H1 (cell line): Measurements from ENCODE around the gene ITPR1. TPM values are rescaled to one million over a fixed set of nuclear protein-coding genes. Genes with fewer than 3 reads are reported as not detected.

ENCODE experiments used
- CTCF ChIA-PET: fragments of 300-600 bp; sonication (Branson Sonifier 250); formaldehyde crosslinking; loops from one replicate; lab custom pipeline; 2021; ENCODE audit not compliant: partially characterized antibody; lab: Charles Lee
- POLR2A ChIA-PET: fragments of 300-600 bp; sonication (Branson Sonifier 250); formaldehyde crosslinking; loops from one replicate; lab custom pipeline; 2021; ENCODE audit warnings: inconsistent platforms; ENCODE audit not compliant: partially characterized antibody; lab: Charles Lee
- DNase-seq, 2 experiments: peaks; one replicate each; pipeline versions ENCODE4 v3.0.0 to v3.0.0-alpha.2; 2010 to 2022; ENCODE audit warnings: low spot score in 2 of 2, low read depth in 1 of 2, mixed read lengths in 1 of 2
- FAIRE-seq: peaks from 2 replicates; lab custom pipeline; 2011; peaks lifted over from hg19 to GRCh38; lab: Jason Lieb, UNC
- H2AFZ ChIP-seq: 2 replicates; pipeline ENCODE4 v1.8.1; 2012; ENCODE audit warnings: low read length, inconsistent platforms
- H2AK5ac ChIP-seq: 2 replicates; pipeline ENCODE4 v1.6.1; 2013; ENCODE audit warnings: low read depth, low read length
- H2BK120ac ChIP-seq: replicated peaks from 2 replicates; pipeline ENCODE3; 2013; ENCODE audit warnings: low read depth, low read length, inconsistent platforms
- H2BK12ac ChIP-seq: 2 replicates; pipeline ENCODE4 v1.6.1; 2013; ENCODE audit warnings: low read depth, low read length
- H2BK15ac ChIP-seq: 2 replicates; pipeline ENCODE4 v1.6.1; 2013; ENCODE audit warnings: low read length
- H2BK20ac ChIP-seq: 2 replicates; pipeline ENCODE4 v1.6.1; 2013; ENCODE audit warnings: low read length
- H2BK5ac ChIP-seq: 2 replicates; pipeline ENCODE4 v1.6.1; 2013; ENCODE audit warnings: low read depth, low read length
- H3K14ac ChIP-seq: 2 replicates; pipeline ENCODE4 v1.6.1; 2013; ENCODE audit warnings: inconsistent platforms; ENCODE audit not compliant: insufficient read length
- H3K18ac ChIP-seq: 2 replicates; pipeline ENCODE4 v1.6.1; 2013; ENCODE audit warnings: low read length; ENCODE audit errors: extremely low read depth
- H3K23ac ChIP-seq: 2 replicates; pipeline ENCODE4 v1.6.1; 2013; ENCODE audit warnings: inconsistent platforms; ENCODE audit not compliant: insufficient read length
- H3K23me2 ChIP-seq: 2 replicates; pipeline ENCODE4 v1.6.1; 2013; ENCODE audit warnings: low read depth, low read length
- H3K27ac ChIP-seq: 2 replicates; pipeline ENCODE4 v1.6.1; 2011; ENCODE audit warnings: low read depth, low read length, inconsistent platforms
- H3K27me3 ChIP-seq, 4 experiments: replicated peaks in 1 of 4; 1 replicate in 1 of 4; 2 replicates in 3 of 4; pipeline versions ENCODE4 v1.6.1 to v1.8.1; 2011 to 2013; ENCODE audit warnings: low read length in 3 of 4, mild to moderate bottlenecking in 3 of 4, inconsistent platforms in 2 of 4, mixed read lengths in 2 of 4, moderate library complexity in 1 of 4; ENCODE audit not compliant: control insufficient read depth in 3 of 4, insufficient read depth in 3 of 4; ENCODE audit errors: extremely low read depth in 1 of 4
- H3K36me3 ChIP-seq, 4 experiments: 2 replicates each; pipeline versions ENCODE4 v1.6.1 to v1.8.1; 2011 to 2013; ENCODE audit warnings: mild to moderate bottlenecking in 4 of 4, low read length in 3 of 4, moderate library complexity in 2 of 4, control low read depth in 1 of 4, inconsistent platforms in 1 of 4; ENCODE audit not compliant: insufficient read depth in 4 of 4, control insufficient read depth in 2 of 4
- H3K4ac ChIP-seq: replicated peaks from 2 replicates; pipeline ENCODE3; 2013; ENCODE audit warnings: low read length, low read depth, mixed read lengths, inconsistent platforms; ENCODE audit not compliant: insufficient read length
- H3K4me1 ChIP-seq, 4 experiments: replicated peaks in 1 of 4; 1 replicate in 1 of 4; 2 replicates in 3 of 4; pipeline versions ENCODE4 v1.6.1 to v1.8.1; 2011 to 2013; ENCODE audit warnings: low read length in 3 of 4, inconsistent platforms in 2 of 4, mixed read lengths in 1 of 4; ENCODE audit not compliant: insufficient read depth in 4 of 4, control insufficient read depth in 3 of 4
- H3K4me2 ChIP-seq, 2 experiments: 2 replicates each; pipeline versions ENCODE4 v1.6.1 to v1.8.1; 2011 to 2013; ENCODE audit warnings: low read depth in 2 of 2, low read length in 2 of 2, control low read depth in 1 of 2, inconsistent platforms in 1 of 2, mild to moderate bottlenecking in 1 of 2; ENCODE audit not compliant: insufficient read depth in 1 of 2
- H3K4me3 ChIP-seq, 4 experiments: fragments of 200-600, 300-600 bp in 1 of 4; sonication (generic), shearing (Covaris generic), sonication (Bioruptor Twin) in 1 of 4; 2 replicates each; pipeline versions ENCODE4 v1.5.1 to v1.8.1; 2011 to 2016; ENCODE audit warnings: low read length in 4 of 4, low read depth in 3 of 4, control low read depth in 2 of 4, inconsistent platforms in 2 of 4, mild to moderate bottlenecking in 2 of 4, mixed read lengths in 1 of 4, moderate library complexity in 1 of 4; ENCODE audit not compliant: insufficient read depth in 2 of 4; ENCODE audit errors: extremely low read depth in 1 of 4
- H3K56ac ChIP-seq: replicated peaks from 2 replicates; pipeline ENCODE3; 2013; ENCODE audit warnings: low read depth, mild to moderate bottlenecking, mixed read lengths, low read length, inconsistent platforms; ENCODE audit not compliant: insufficient read length
- H3K79me1 ChIP-seq: 2 replicates; pipeline ENCODE4 v1.6.1; 2013; ENCODE audit warnings: low read depth, low read length, control low read depth
- H3K79me2 ChIP-seq, 2 experiments: 2 replicates each; pipeline versions ENCODE4 v1.6.1 to v1.8.1; 2012 to 2013; ENCODE audit warnings: low read length in 2 of 2, mild to moderate bottlenecking in 2 of 2, inconsistent platforms in 1 of 2; ENCODE audit not compliant: insufficient read depth in 2 of 2, control insufficient read depth in 1 of 2
- H3K9ac ChIP-seq, 4 experiments: replicated peaks in 1 of 4; 1 replicate in 1 of 4; 2 replicates in 3 of 4; pipeline versions ENCODE4 v1.6.1 to v1.8.1; 2011 to 2013; ENCODE audit warnings: low read depth in 3 of 4, low read length in 3 of 4, control low read depth in 2 of 4, mild to moderate bottlenecking in 2 of 4, moderate library complexity in 2 of 4, inconsistent platforms in 1 of 4; ENCODE audit errors: extremely low read depth in 1 of 4
- H3K9me3 ChIP-seq, 2 experiments: 2 replicates each; pipeline versions ENCODE4 v1.6.1 to v1.8.1; 2012 to 2013; ENCODE audit warnings: mild to moderate bottlenecking in 2 of 2, moderate library complexity in 2 of 2, control low read depth in 1 of 2, inconsistent platforms in 1 of 2, low read depth in 1 of 2, low read length in 1 of 2, mixed read lengths in 1 of 2; ENCODE audit not compliant: insufficient read depth in 2 of 2
- H4K20me1 ChIP-seq, 2 experiments: replicated peaks in 1 of 2; 2 replicates each; pipeline versions ENCODE3 to v1.8.1; 2011 to 2013; ENCODE audit warnings: inconsistent platforms in 2 of 2, low read length in 2 of 2, mild to moderate bottlenecking in 1 of 2; ENCODE audit not compliant: insufficient read depth in 2 of 2, control insufficient read depth in 1 of 2
- H4K5ac ChIP-seq: 2 replicates; pipeline ENCODE4 v1.6.1; 2013; ENCODE audit warnings: low read length, low read depth, mixed read lengths, inconsistent platforms; ENCODE audit not compliant: insufficient read length
- H4K8ac ChIP-seq: 2 replicates; pipeline ENCODE4 v1.8.0; 2013; ENCODE audit warnings: mild to moderate bottlenecking, moderate library complexity, low read length, inconsistent platforms; ENCODE audit not compliant: insufficient read depth; ENCODE audit errors: extremely low read depth
- H4K91ac ChIP-seq: replicated peaks from 2 replicates; pipeline ENCODE3; 2013; ENCODE audit warnings: low read length, mixed read lengths, inconsistent platforms; ENCODE audit not compliant: insufficient read length
- PHF8 ChIP-seq: fragments of 200-600 bp; sonication (generic); conservative IDR thresholded peaks from 2 replicates; pipeline ENCODE4 v1.7.1; 2012; ENCODE audit warnings: low read depth, mild to moderate bottlenecking, inconsistent platforms, low read length, moderate library complexity
- WGBS, 2 experiments: shearing (Covaris generic) in 1 of 2; methylation state at CpG; one replicate each; pipeline versions ENCODE4 v1.1.6 to v1.1.7; 2013 to 2015; ENCODE audit warnings: low lambda C conversion rate in 2 of 2, mixed read lengths in 2 of 2, inconsistent platforms in 1 of 2, low coverage in 1 of 2, missing lambda C conversion rate in 1 of 2; ENCODE audit not compliant: insufficient replicate concordance in 2 of 2, insufficient coverage in 1 of 2, insufficient read length in 1 of 2; ENCODE audit errors: extremely low coverage in 1 of 2, missing lambda C conversion rate in 1 of 2; 5-methylcytosine and 5-hydroxymethylcytosine counted together
- polyA plus RNA-seq, 7 experiments: library from polyadenylated mRNA; depleted of rRNA in 3 of 7; stranded (reverse) in 5 of 7; unstranded in 2 of 7; fragments of >200 nt in 5 of 7; fragments of 200-250 nt in 2 of 7; gene quantifications; 1 replicate in 5 of 7; 2 replicates in 1 of 7; 4 replicates in 1 of 7; pipeline versions ENCODE4 v1.2.1 to v1.2.3, GENCODE V29; 2011 to 2013; ENCODE audit warnings: missing spikeins in 2 of 7, mixed read lengths in 2 of 7
- total RNA-seq: library from RNA; stranded (reverse); fragmentation: NEBNext Ultra II Directional; extraction: Animal tissue kit (Norgen Biotek cat#: 25700); gene quantifications from 2 replicates; pipeline ENCODE4 v1.2.1, GENCODE V29; 2021

ITPR1 gene
- total and polyA plus RNA-seq, 2 of the 8 experiments (the other 6 are each of a cell fraction or from before 2014, with no cell fraction given) = 2.5 to 16.3 TPM

DNA sequence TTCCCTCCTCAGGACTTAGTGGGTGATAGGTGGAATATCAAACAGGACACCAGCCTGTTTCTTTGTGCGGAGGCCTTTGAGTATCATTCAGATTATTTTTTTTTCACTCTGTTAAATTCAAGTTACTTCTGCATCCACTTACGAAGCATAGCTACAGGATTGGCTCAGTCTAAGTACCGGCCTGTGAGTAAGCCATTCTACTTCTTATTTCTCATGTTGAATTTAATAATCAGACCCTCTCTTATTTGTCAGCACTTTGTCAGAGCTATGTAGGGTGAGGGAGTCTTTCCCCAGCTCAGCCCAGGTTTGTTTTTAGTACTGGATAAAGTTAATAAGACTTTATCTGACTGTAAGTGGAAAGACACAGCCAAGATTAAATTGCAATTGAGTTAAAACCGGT is 54.7 kb downstream of the ITPR1 start:
- ChIA-PET POLR2A (interaction anchor here (1.1 kb wide), 1 partner anchor 80 kb away, joined by 3 read pairs; no protein-coding TSS in a partner anchor), CTCF (interaction anchor here (0.7 kb wide), 1 partner anchor 86 kb away, joined by 3 read pairs; no protein-coding TSS in a partner anchor)
- H3K23ac ChIP-seq = no peak overlapping the region
- H3K4ac ChIP-seq = no peak overlapping the region
- H3K14ac ChIP-seq = no peak overlapping the region
- no peak overlapping the region for H3K56ac ChIP-seq
- H4K20me1 ChIP-seq = no peaks in the 10 kb centered on the region
- no peak overlapping the region for H2AFZ ChIP-seq
- no peaks in the 10 kb centered on the region for H3K9me3 ChIP-seq
- H2BK5ac ChIP-seq = no peak overlapping the region
- no peaks in the 10 kb centered on the region for H3K23me2 ChIP-seq
- no peak for DNase-seq
- H4K91ac ChIP-seq = no peak overlapping the region
- no peaks in the 10 kb centered on the region for H3K4me1 ChIP-seq
- no peak overlapping the region for H3K4me2 ChIP-seq
- no peak overlapping the region for H2BK12ac ChIP-seq
- H4K5ac ChIP-seq = no peak overlapping the region
- H4K8ac ChIP-seq = no peak overlapping the region
- no peak overlapping the region for H3K4me3 ChIP-seq
- no peak overlapping the region for H2BK15ac ChIP-seq
- H2BK120ac ChIP-seq = no peak overlapping the region
- 94% methylated on average over 4 of the region's 4 CpGs; no CpG with 5 or more reads in 1 of the 2 experiments for whole genome bisulfite sequencing, 2 experiments
- no peak overlapping the region for H2AK5ac ChIP-seq
- H3K18ac ChIP-seq = no peak overlapping the region
- H3K27ac ChIP-seq = no peak overlapping the region
- H3K27me3 ChIP-seq = no peaks in the 10 kb centered on the region
- no peaks in the 10 kb centered on the region for H3K79me1 ChIP-seq
- H3K79me2 ChIP-seq = no peaks in the 10 kb centered on the region
- no peaks in the 10 kb centered on the region for H3K36me3 ChIP-seq
- H3K9ac ChIP-seq = no peak overlapping the region
- TF ChIP-seq PHF8 = no peak
- TF ChIP-seq, all 59 proteins: peak for 0
- no peak for FAIRE-seq
- H2BK20ac ChIP-seq = no peak overlapping the region
